Esophagus mucosa (tissue), 1 donor: ENCODE results near the gene PRDM16. TPM values are rescaled to one million over a fixed set of nuclear protein-coding genes. Genes with fewer than 3 reads are reported as not detected.
A peak's percentile ranks its signal among the peaks of the same experiment; 100 is the strongest.

Source experiments
- ATAC-seq: fragments of 200-7000 bp; cut with Tn5 transposase; one replicate; pipeline ENCODE4 v1.9.1; 2020
- total RNA-seq: library from RNA; stranded (reverse); gene quantifications from one replicate; pipeline ENCODE4 v1.2.4, GENCODE V29; 2023
- donor health status: DM: yes; HTN: yes; CAD: no.

PRDM16 gene
- total RNA-seq, 1 donor from 2014 or later = 0.44 TPM

- peak; percentile 89 for ATAC-seq
Measured at GRCh38 chr1:3312898-3313575, 244.0 kb downstream of the PRDM16 start.

- ATAC-seq = peak; percentile 54
Measured at GRCh38 chr1:3313576-3313950, 244.6 kb downstream of the PRDM16 start.

- no peak for ATAC-seq
Measured at GRCh38 chr1:3314491-3315381, 245.7 kb downstream of the PRDM16 start.

- no peak for ATAC-seq
Measured at GRCh38 chr1:3315399-3316339, 246.7 kb downstream of the PRDM16 start.

DNA sequence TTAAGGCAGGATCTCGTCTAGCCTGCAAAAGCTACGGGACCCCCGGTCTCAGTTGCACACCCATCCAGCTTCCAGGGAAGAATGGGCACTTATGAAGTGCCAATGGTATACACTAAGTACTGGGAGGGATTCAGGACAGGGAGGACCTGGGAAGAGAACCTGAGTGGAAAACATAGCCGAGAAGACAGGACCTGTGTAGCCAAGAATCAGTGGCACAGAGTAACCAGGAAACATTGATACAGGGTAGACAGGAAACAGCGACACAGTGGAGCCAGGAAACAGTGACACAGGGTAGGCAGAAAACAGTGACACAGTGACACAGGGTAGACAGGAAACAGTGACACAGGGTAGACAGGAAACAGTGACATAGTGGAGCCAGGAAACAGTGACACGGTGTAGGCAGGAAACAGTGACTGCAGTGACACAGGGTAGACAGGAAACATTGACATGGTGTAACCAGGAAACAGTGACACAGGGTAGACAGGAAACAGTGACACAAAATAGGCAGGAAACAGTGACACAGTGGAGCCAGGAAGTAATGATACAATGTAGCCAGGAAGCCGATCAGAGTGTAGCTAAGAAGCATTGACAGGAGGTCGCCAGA, 247.4 kb downstream of the PRDM16 start:
- peak; percentile 6 for ATAC-seq

GRCh38 chr1:3317456-3317855, 248.5 kb downstream of the PRDM16 start:
- no peak for ATAC-seq

DNA sequence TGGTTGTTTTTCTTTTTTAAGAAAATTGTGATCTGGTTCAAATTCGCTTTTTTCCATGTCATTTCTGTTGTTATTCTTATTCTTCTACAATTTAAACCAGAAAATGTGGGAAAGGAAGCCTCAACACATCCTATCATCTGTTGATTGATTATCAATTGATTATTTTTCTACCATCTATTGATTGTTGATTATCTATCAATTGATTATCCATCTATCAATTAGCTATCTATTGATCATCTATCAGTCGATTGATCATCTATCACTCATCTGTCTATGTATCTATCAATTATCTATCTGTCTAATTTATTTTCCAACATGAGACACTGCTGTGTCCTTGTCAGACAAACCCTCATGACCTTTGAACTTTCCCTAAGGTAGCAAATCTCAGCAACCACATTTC, 249.3 kb downstream of the PRDM16 start:
- no peak for ATAC-seq

GRCh38 chr1:3319874-3320245, 250.9 kb downstream of the PRDM16 start:
- ATAC-seq = peak; percentile 96

GRCh38 chr1:3320246-3321152, 251.5 kb downstream of the PRDM16 start:
- no peak for ATAC-seq

- ATAC-seq = no peak
Measured at GRCh38 chr1:3321559-3322449, 252.8 kb downstream of the PRDM16 start.

DNA sequence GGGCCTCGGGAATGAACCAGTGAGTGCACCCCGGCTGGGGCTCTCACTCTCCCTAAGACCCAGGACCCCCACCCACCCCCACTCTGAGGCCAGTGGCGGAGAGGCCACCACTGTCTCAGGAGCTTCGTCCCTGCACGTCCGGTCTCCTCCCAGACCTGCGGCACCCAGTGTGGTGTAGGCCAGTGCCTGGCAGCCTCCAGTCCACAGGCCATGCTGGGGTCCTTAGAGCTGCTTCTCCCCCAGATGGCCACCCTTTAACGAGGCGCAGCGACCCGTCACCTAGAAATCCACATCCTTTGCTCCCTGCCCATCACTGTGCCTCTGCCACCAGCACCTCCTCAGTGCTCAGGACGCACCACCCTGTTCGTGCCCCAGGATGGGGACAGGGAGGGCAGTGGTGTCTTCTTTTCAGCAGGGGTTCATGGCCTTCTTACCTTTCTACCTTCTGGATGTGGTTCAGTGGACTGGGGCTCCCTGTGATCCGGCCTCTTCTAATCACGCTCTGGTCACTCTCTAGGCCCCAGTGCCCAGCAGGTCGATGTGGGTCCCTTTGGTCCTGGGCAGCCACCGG, 253.5 kb downstream of the PRDM16 start:
- no peak for ATAC-seq

GRCh38 chr1:3323021-3323795, 254.2 kb downstream of the PRDM16 start:
- ATAC-seq = no peak

- ATAC-seq = no peak
Measured at GRCh38 chr1:3323796-3324703, 255.0 kb downstream of the PRDM16 start.

DNA sequence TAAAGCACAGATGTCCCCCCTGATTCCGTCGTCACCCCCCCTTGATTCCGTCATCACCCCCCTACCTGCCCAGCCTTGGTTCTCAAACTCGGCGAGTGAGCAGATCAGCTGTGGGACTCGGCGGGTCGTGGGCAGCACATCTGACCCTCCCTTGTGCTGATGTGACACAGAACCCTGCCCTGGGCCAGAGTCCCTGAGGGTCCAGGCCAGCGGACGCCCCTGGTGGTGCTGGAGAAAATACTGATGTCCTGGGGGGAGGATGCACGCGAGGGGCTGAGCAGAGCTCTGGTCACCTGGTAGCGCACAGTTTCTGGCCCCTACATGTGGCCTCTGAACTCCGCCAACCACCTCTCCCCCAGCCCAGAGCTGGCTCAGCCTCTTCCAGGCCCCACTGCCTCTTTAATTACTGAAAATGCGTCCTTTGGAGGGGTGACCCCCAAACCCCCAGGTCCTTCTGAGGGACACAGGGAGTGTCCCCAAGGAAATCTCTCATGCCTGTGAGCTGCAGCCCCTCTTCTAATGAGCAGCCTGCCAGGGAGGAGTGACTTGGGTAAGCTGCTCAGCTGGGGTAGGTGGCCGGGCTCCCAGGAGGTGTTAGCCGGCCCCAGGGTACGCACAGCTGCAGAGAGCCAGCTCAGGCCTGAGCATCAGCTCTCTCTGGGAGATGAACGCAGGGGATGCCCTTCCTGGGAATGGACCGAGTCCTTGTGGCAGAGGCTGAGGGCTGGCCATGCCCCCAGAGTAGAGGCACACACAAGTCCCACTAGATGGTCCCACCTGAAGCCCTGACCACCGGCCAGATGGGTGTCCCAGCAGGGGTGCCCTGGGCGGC, 255.9 kb downstream of the PRDM16 start:
- ATAC-seq = no peak

DNA sequence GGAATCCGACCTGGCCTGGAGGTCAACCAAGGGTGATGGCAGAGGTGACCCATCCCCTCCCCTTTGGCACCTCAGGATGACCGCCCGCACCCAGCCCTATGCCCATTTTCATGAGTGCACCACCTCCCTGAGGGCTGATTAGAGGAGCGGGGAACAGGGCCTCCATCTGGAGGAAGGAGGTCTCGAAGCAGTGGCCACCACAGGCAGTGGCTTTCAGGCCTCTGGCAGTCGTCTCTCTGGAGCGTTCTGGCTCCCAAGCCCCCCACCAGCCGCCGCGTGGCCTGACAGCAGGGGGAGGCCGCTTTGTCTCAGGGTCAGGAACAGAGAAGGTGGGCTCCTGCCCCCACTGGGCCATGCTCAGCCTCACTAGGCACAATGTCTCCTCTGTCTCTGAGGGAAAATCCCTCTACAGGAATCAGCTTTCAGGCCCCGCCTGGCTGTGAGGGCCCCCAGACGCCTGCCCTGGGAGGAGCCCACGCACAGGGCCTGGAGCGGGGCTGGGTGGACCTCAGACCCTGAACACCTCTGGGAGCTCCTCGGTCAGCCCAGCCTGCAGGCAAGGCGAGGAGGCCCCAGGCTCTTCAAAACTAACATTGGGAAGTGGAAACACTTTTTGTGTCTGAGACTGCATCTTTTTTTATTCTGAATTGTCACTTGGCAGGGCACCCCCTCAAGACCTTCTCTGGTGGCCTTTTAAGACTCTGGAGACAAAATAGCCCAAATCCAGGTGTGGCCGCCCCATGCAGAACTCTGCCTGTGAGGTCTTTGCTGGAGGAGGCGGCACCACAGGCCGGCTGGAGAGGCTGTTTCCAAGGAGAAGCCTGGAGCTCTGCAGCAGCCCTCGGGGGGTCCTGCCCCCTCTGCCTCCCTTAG, 257.7 kb downstream of the PRDM16 start:
- ATAC-seq = no peak

GRCh38 chr1:3327389-3327702, 258.3 kb downstream of the PRDM16 start:
- ATAC-seq = no peak
